Activated CD8-positive, alpha-beta T cell treated with anti-CD3 and anti-CD28 coated beads for 36 hours (primary cell): ENCODE measurements around the gene LAIR2. TPM values are rescaled to one million over a fixed set of nuclear protein-coding genes. Genes with fewer than 3 reads are reported as not detected.

ENCODE experiments used
- ATAC-seq: fragments of 200-7000 bp; cut with Tn5 transposase; one replicate; pipeline ENCODE4 v1.10.0; 2021; ENCODE audit warnings: mild to moderate bottlenecking, moderate library complexity
- CTCF ChIA-PET: fragments of 350-600 bp; sonication (Branson Sonifier 250); formaldehyde crosslinking; loops from one replicate; lab custom pipeline; 2021; ENCODE audit warnings: antibody characterized with exemption; lab: Charles Lee
- POLR2A ChIA-PET: fragments of 350-600 bp; sonication (Branson Sonifier 250); formaldehyde crosslinking; loops from one replicate; lab custom pipeline; 2021; ENCODE audit warnings: antibody characterized with exemption; lab: Charles Lee
- DNase-seq: peaks from one replicate; pipeline ENCODE4 v3.0.0-alpha.2; 2020
- H3K27ac Mint-ChIP-seq: one replicate; pipeline ENCODE4 v1.8.0; 2021; ENCODE audit warnings: mild to moderate bottlenecking, mixed read lengths
- H3K27me3 Mint-ChIP-seq: one replicate; pipeline ENCODE4 v1.8.0; 2021; ENCODE audit warnings: mixed read lengths
- H3K36me3 Mint-ChIP-seq: one replicate; pipeline ENCODE4 v1.8.0; 2021; ENCODE audit warnings: low read depth, mixed read lengths
- H3K4me1 Mint-ChIP-seq: one replicate; pipeline ENCODE4 v1.8.0; 2021; ENCODE audit warnings: low read depth, mixed read lengths
- H3K4me3 Mint-ChIP-seq: one replicate; pipeline ENCODE4 v1.8.0; 2021; ENCODE audit warnings: mild to moderate bottlenecking, moderate library complexity, mixed read lengths
- H3K9me3 Mint-ChIP-seq: one replicate; pipeline ENCODE4 v1.8.0; 2021; ENCODE audit warnings: mixed read lengths
- CTCF ChIP-seq: fragments of 200-600 bp; IDR thresholded peaks from one replicate; pipeline ENCODE4 v1.8.0; 2022; ENCODE audit warnings: antibody characterized with exemption, mild to moderate bottlenecking
- intact Hi-C: fragments of 100-400 bp; cut with micrococcal nuclease; formaldehyde crosslinking; loops from one replicate; pipeline ENCODE4 v1.10.0; 2022
- total RNA-seq, 2 experiments: library from RNA; stranded (reverse); gene quantifications; one replicate each; pipeline ENCODE4 v1.2.3, GENCODE V29; 2021

The LAIR2 gene
- total RNA-seq, 2 experiments from 2014 or later, result 1.5 to 2.1 TPM

GRCh38 chr19:54535601-54536000 lies 33.0 kb downstream of the LAIR2 start:
- no peak for TF ChIP-seq CTCF
- intact Hi-C loops, result no loop called here
- POLR2A ChIA-PET, result no interaction called here
- no peaks in the 10 kb centered on the region for H3K36me3 Mint-ChIP-seq
- H3K27me3 Mint-ChIP-seq, result peaks cover 25% of the 10 kb centered on the region
- DNase-seq (no peak), ATAC-seq (no peak)
- H3K4me3 Mint-ChIP-seq, result no peak overlapping the region
- no peak overlapping the region for H3K27ac Mint-ChIP-seq
- H3K9me3 Mint-ChIP-seq, result no peaks in the 10 kb centered on the region
- peaks cover 14% of the 10 kb centered on the region for H3K4me1 Mint-ChIP-seq
- CTCF ChIA-PET, result no interaction called here

GRCh38 chr19:54536956-54537355 lies 34.3 kb downstream of the LAIR2 start:
- Mint-ChIP-seq H3K4me3 (no peak overlapping the region), H3K4me1 (peaks cover 18% of the 10 kb centered on the region), H3K27me3 (peaks cover 25% of the 10 kb centered on the region), H3K9me3 (no peaks in the 10 kb centered on the region), H3K27ac (no peak overlapping the region), H3K36me3 (no peaks in the 10 kb centered on the region)
- ChIA-PET CTCF (no interaction called here), POLR2A (no interaction called here)
- no peak for DNase-seq
- intact Hi-C loops, result no loop called here
- TF ChIP-seq CTCF, result no peak
- ATAC-seq, result no peak

- CTCF ChIA-PET, result no interaction called here
- POLR2A ChIA-PET, result no interaction called here
- intact Hi-C loops, result no loop called here
- DNase-seq (peak; percentile 12), ATAC-seq (peak; percentile 80)
- Mint-ChIP-seq H3K27me3 (peaks cover 4% of the 10 kb centered on the region), H3K9me3 (no peaks in the 10 kb centered on the region), H3K4me3 (no peak overlapping the region), H3K4me1 (peaks cover 9% of the 10 kb centered on the region), H3K36me3 (no peaks in the 10 kb centered on the region), H3K27ac (peak overlapping the region; percentile 16)
- no peak for TF ChIP-seq CTCF
Measured at GRCh38 chr19:54541712-54542111, 39.1 kb downstream of the LAIR2 start.

- peaks cover 7% of the 10 kb centered on the region for H3K4me1 Mint-ChIP-seq
- POLR2A ChIA-PET, result no interaction called here
Measured at GRCh38 chr19:54548806-54549205, 46.2 kb downstream of the LAIR2 start.

GRCh38 chr19:54549224-54549623 lies 46.6 kb downstream of the LAIR2 start:
- ChIA-PET CTCF (no interaction called here), POLR2A (no interaction called here)
- Mint-ChIP-seq H3K4me3 (no peak overlapping the region), H3K4me1 (peaks cover 7% of the 10 kb centered on the region), H3K36me3 (no peaks in the 10 kb centered on the region), H3K27ac (no peak overlapping the region), H3K9me3 (no peaks in the 10 kb centered on the region), H3K27me3 (peaks cover 14% of the 10 kb centered on the region)
- no peak for TF ChIP-seq CTCF
- DNase-seq, result no peak
- intact Hi-C loops, result no loop called here
- ATAC-seq, result no peak

More at GRCh38 chr19:54548806-54549205, 46.2 kb downstream of the LAIR2 start:
- CTCF ChIA-PET, result no interaction called here
- DNase-seq (no peak), ATAC-seq (no peak)
- no peak for TF ChIP-seq CTCF
- H3K36me3 Mint-ChIP-seq, result no peaks in the 10 kb centered on the region
- no peak overlapping the region for H3K27ac Mint-ChIP-seq
- H3K9me3 Mint-ChIP-seq, result no peaks in the 10 kb centered on the region
- no peak overlapping the region for H3K4me3 Mint-ChIP-seq
- peaks cover 14% of the 10 kb centered on the region for H3K27me3 Mint-ChIP-seq
- intact Hi-C loops, result no loop called here
